Fibroblast of lung (primary cell): ENCODE results near the gene ALOXE3. TPM values are rescaled to one million over a fixed set of nuclear protein-coding genes. Genes with fewer than 3 reads are reported as not detected.

ENCODE experiments used
- DNase-seq, 2 donors: peaks; one replicate each; pipeline versions ENCODE4 v3.0.0 to v3.0.0-alpha.2; 2010; ENCODE audit warnings: low read depth in 2 of 2
- H2AFZ ChIP-seq: 2 replicates; pipeline ENCODE4 v1.5.1; 2012; ENCODE audit warnings: low read length, control low read depth, inconsistent platforms
- H3K27ac ChIP-seq: 2 replicates; pipeline ENCODE4 v1.5.1; 2011; ENCODE audit warnings: low read length, control low read depth; ENCODE audit not compliant: insufficient read depth
- H3K27me3 ChIP-seq: 2 replicates; pipeline ENCODE4 v1.5.1; 2011; ENCODE audit warnings: mild to moderate bottlenecking, low read length; ENCODE audit not compliant: control insufficient read depth, insufficient read depth
- H3K36me3 ChIP-seq: 2 replicates; pipeline ENCODE4 v1.5.1; 2011; ENCODE audit warnings: low read length; ENCODE audit not compliant: control insufficient read depth, insufficient read depth
- H3K4me1 ChIP-seq: 2 replicates; pipeline ENCODE4 v1.5.1; 2011; ENCODE audit warnings: low read length; ENCODE audit not compliant: control insufficient read depth, insufficient read depth; ENCODE audit errors: extremely low read depth
- H3K4me2 ChIP-seq: 2 replicates; pipeline ENCODE4 v1.5.1; 2011; ENCODE audit warnings: low read length, control low read depth; ENCODE audit not compliant: insufficient read depth; ENCODE audit errors: extremely low read depth
- H3K4me3 ChIP-seq, 4 experiments: fragments of 200-600 bp in 1 of 4; sonication (generic) in 1 of 4; replicated peaks in 1 of 4; 2 replicates each; pipeline ENCODE4 v1.5.1; 2011 to 2016; ENCODE audit warnings: low read length in 4 of 4, low read depth in 3 of 4, mild to moderate bottlenecking in 3 of 4, control low read depth in 2 of 4, inconsistent platforms in 1 of 4, mixed read lengths in 1 of 4; ENCODE audit not compliant: insufficient read depth in 1 of 4; ENCODE audit errors: control extremely low read depth in 1 of 4
- H3K79me2 ChIP-seq: 2 replicates; pipeline ENCODE4 v1.5.1; 2012; ENCODE audit warnings: mild to moderate bottlenecking, low read length, inconsistent platforms; ENCODE audit not compliant: control insufficient read depth, insufficient read depth
- H3K9ac ChIP-seq: 2 replicates; pipeline ENCODE4 v1.5.1; 2011; ENCODE audit warnings: mild to moderate bottlenecking, low read length, control low read depth; ENCODE audit not compliant: insufficient read depth
- H3K9me3 ChIP-seq: 2 replicates; pipeline ENCODE4 v1.5.1; 2012; ENCODE audit warnings: low read depth, low read length; ENCODE audit not compliant: control insufficient read depth, insufficient read depth
- H4K20me1 ChIP-seq: 2 replicates; pipeline ENCODE4 v1.5.1; 2011; ENCODE audit warnings: low read length; ENCODE audit not compliant: control insufficient read depth, insufficient read depth; ENCODE audit errors: extremely low read depth
- CTCF ChIP-seq, 2 donors: IDR thresholded peaks in 1 of 2; conservative IDR thresholded peaks in 1 of 2; 1 replicate in 1 of 2; 2 replicates in 1 of 2; pipeline ENCODE4 v1.5.1; 2011 to 2012; ENCODE audit warnings: low read length in 2 of 2, control low read depth in 1 of 2, inconsistent platforms in 1 of 2, low read depth in 1 of 2, mild to moderate bottlenecking in 1 of 2
- EZH2 ChIP-seq: IDR thresholded peaks from 2 replicates; pipeline ENCODE4 v1.5.1; 2012; ENCODE audit warnings: low read length, control low read depth, mild to moderate bottlenecking; ENCODE audit errors: missing control alignments
- polyA plus RNA-seq, 2 donors: library from polyadenylated mRNA; depleted of rRNA in 1 of 2; stranded (reverse) in 1 of 2; unstranded in 1 of 2; fragments of >200 nt; gene quantifications; 2 replicates each; pipeline ENCODE4 v1.2.1, GENCODE V29; 2011 to 2012; ENCODE audit warnings: missing spikeins in 1 of 2
- total RNA-seq: library from RNA; depleted of rRNA; stranded (reverse); fragments of >200 nt; gene quantifications from 2 replicates; pipeline ENCODE4 v1.2.1, GENCODE V29; 2014

Gene ALOXE3
- total and polyA plus RNA-seq, 2 donors (not counting 1 experiment from before 2014, with no cell fraction given), result 0.01 TPM; not detected in 1

GRCh38 chr17:8148560-8148959 lies 30.2 kb upstream of the ALOXE3 start:
- no peaks in the 10 kb centered on the region for H4K20me1 ChIP-seq
- no peak overlapping the region for H3K9ac ChIP-seq
- DNase-seq, result no peak
- H3K4me1 ChIP-seq, result peaks cover 12% of the 10 kb centered on the region
- H2AFZ ChIP-seq, result no peak overlapping the region
- TF ChIP-seq CTCF (conservative IDR thresholded peaks at IDR 0.05 in 1 of 2, IDR thresholded peaks at IDR 0.05 in 1 of 2; ENCODE audit: low read depth in 1 of 2, low read length in 2 of 2) (no peak), EZH2 (no peak)
- peaks cover 30% of the 10 kb centered on the region for H3K36me3 ChIP-seq
- no peaks in the 10 kb centered on the region for H3K27me3 ChIP-seq
- no peaks in the 10 kb centered on the region for H3K9me3 ChIP-seq
- no peak overlapping the region for H3K4me3 ChIP-seq
- H3K27ac ChIP-seq, result no peak overlapping the region
- H3K4me2 ChIP-seq, result no peak overlapping the region
- peaks cover 2% of the 10 kb centered on the region for H3K79me2 ChIP-seq

GRCh38 chr17:8147805-8148404 lies 29.6 kb upstream of the ALOXE3 start:
- H3K4me1 ChIP-seq, result peaks cover 7% of the 10 kb centered on the region
- H3K27ac ChIP-seq, result no peak overlapping the region
- peaks cover 2% of the 10 kb centered on the region for H3K79me2 ChIP-seq
- H3K36me3 ChIP-seq, result peaks cover 30% of the 10 kb centered on the region
- no peak overlapping the region for H3K4me3 ChIP-seq
- H3K9ac ChIP-seq, result no peak overlapping the region
- no peak for DNase-seq
- no peak overlapping the region for H2AFZ ChIP-seq
- TF ChIP-seq CTCF (conservative IDR thresholded peaks at IDR 0.05 in 1 of 2, IDR thresholded peaks at IDR 0.05 in 1 of 2; ENCODE audit: low read depth in 1 of 2, low read length in 2 of 2) (no peak), EZH2 (no peak)
- H4K20me1 ChIP-seq, result no peaks in the 10 kb centered on the region
- H3K4me2 ChIP-seq, result no peak overlapping the region
- H3K27me3 ChIP-seq, result no peaks in the 10 kb centered on the region
- H3K9me3 ChIP-seq, result no peaks in the 10 kb centered on the region

- Histone ChIP-seq H3K4me3 (no peak overlapping the region), H3K9ac (no peak overlapping the region), H3K9me3 (no peaks in the 10 kb centered on the region), H2AFZ (no peak overlapping the region), H3K4me2 (no peak overlapping the region), H3K27ac (no peak overlapping the region), H3K36me3 (peaks cover 35% of the 10 kb centered on the region), H4K20me1 (no peaks in the 10 kb centered on the region), H3K79me2 (peaks cover 2% of the 10 kb centered on the region), H3K4me1 (peaks cover 3% of the 10 kb centered on the region), H3K27me3 (no peaks in the 10 kb centered on the region)
- no peak for DNase-seq
- TF ChIP-seq CTCF (conservative IDR thresholded peaks at IDR 0.05 in 1 of 2, IDR thresholded peaks at IDR 0.05 in 1 of 2; ENCODE audit: low read depth in 1 of 2, low read length in 2 of 2) (no peak), EZH2 (no peak)
These were observed 29.0 kb upstream of the ALOXE3 start for GRCh38 chr17:8147141-8147804.
